Duodenal mucosa (tissue), 2 donors: ENCODE measurements around the gene FAM120C.

Source experiments
- H3K27ac ChIP-seq: one replicate; pipeline ENCODE4 v1.7.0; 2013; ENCODE audit warnings: low read depth, low read length
- H3K27me3 ChIP-seq, 2 donors: one replicate each; pipeline ENCODE4 v1.7.0; 2013; ENCODE audit warnings: low read length in 2 of 2, control low read depth in 1 of 2; ENCODE audit not compliant: insufficient read depth in 2 of 2, control insufficient read depth in 1 of 2
- H3K36me3 ChIP-seq, 2 donors: one replicate each; pipeline ENCODE4 v1.7.0; 2013; ENCODE audit warnings: low read length in 2 of 2, control low read depth in 1 of 2; ENCODE audit not compliant: insufficient read depth in 2 of 2, control insufficient read depth in 1 of 2
- H3K4me1 ChIP-seq, 2 donors: one replicate each; pipeline ENCODE4 v1.7.0; 2013; ENCODE audit warnings: low read length in 2 of 2, control low read depth in 1 of 2; ENCODE audit not compliant: insufficient read depth in 2 of 2, control insufficient read depth in 1 of 2
- H3K4me3 ChIP-seq, 2 donors: one replicate each; pipeline ENCODE4 v1.7.0; 2013; ENCODE audit warnings: low read length in 2 of 2, low read depth in 1 of 2
- H3K9ac ChIP-seq, 2 donors: one replicate each; pipeline ENCODE4 v1.7.0; 2013; ENCODE audit warnings: low read length in 2 of 2, low read depth in 1 of 2
- H3K9me3 ChIP-seq, 2 donors: one replicate each; pipeline ENCODE4 v1.7.0; 2013; ENCODE audit warnings: low read length in 2 of 2, control low read depth in 1 of 2; ENCODE audit not compliant: control insufficient read depth in 1 of 2

The FAM120C gene

DNA sequence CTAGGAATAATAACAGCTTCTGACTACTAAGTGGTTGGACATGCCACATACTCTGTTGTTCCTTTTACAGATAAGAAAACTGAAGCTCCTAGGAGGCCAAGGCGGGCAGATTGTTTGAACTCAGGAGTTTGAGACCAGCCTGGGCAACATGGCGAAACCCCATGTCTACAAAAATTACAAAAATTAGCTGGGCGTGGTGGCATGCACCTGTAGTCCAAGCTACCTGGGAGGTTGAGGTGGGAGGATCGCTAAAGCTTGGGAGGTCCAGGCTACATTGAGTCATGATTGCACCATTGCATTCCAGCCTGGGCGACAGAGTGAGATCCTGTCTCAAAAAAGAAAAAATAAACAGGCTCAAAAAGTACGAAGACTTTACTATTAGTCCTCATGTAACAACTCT lies 108.2 kb downstream of the FAM120C start:
- H3K9ac ChIP-seq: no peak overlapping the region
- no peaks in the 10 kb centered on the region for H3K27me3 ChIP-seq
- H3K4me3 ChIP-seq: no peak overlapping the region
- H3K9me3 ChIP-seq: no peaks in the 10 kb centered on the region
- no peaks in the 10 kb centered on the region for H3K36me3 ChIP-seq
- no peak overlapping the region for H3K27ac ChIP-seq
- H3K4me1 ChIP-seq: no peaks in the 10 kb centered on the region

DNA sequence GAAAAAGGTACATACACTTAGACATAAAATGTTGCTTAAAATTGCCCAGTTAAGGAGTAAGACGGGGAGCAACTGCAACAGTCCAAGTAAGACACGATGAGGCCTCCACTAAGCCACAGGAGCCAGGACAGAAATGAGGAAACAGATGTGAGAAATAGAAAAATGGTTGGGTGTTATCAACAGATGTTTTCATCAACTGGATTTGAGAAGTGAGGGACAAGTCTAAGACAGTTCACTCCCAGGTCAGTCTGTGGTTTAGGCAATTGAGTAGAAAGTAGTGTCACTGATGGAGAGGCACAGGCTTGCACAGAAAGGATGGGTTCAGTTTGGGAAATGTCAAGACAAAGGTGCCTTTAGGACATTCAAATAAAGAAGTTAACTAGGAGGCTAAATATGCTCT lies 115.3 kb downstream of the FAM120C start:
- Histone ChIP-seq H3K9me3 (no peaks in the 10 kb centered on the region), H3K4me1 (no peaks in the 10 kb centered on the region), H3K27me3 (no peaks in the 10 kb centered on the region), H3K9ac (no peak overlapping the region), H3K27ac (no peak overlapping the region), H3K4me3 (no peak overlapping the region), H3K36me3 (no peaks in the 10 kb centered on the region)

DNA sequence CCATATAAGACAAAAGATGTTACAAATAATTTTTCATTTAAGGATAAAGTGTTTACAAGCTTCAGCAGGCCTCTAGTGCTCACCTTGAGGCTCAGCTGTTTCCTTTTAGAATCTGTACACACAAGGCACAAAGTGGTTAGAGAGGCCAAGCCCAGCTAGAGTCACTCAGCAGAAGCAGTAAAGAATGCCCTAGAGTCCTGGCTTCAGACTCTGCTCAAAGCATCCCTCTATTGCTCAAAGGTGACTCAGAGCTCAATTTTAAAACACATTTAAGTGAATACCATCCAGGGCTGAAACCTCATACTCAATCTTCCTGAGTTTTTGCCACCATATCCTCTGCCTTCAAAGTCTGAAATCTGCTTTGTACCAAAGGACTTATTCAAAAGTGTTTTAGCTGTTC lies 116.2 kb downstream of the FAM120C start:
- no peaks in the 10 kb centered on the region for H3K36me3 ChIP-seq
- H3K27me3 ChIP-seq: no peaks in the 10 kb centered on the region
- no peaks in the 10 kb centered on the region for H3K9me3 ChIP-seq
- no peak overlapping the region for H3K27ac ChIP-seq
- H3K4me1 ChIP-seq: no peaks in the 10 kb centered on the region
- H3K9ac ChIP-seq: no peak overlapping the region
- no peak overlapping the region for H3K4me3 ChIP-seq

DNA sequence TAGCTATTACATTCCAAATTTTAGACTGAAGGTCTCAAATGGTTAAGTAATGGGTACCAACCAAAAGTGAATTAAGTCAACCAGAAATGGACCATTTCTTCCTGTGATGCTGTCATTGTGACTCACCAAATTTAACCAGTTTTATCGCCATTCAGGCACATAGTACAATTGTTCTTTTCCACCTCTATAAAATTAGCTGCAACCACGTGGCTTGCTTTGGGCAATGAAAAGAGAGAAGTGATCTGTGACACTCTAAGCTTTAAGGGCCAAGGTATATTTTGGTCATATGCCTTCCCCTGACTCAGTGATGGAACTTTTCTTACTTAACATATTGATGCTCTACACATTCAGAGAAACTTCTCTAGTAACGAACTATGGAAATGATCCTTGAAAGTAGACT lies 118.5 kb downstream of the FAM120C start:
- Histone ChIP-seq H3K36me3 (no peaks in the 10 kb centered on the region), H3K9me3 (no peaks in the 10 kb centered on the region), H3K27ac (no peak overlapping the region), H3K9ac (no peak overlapping the region), H3K27me3 (no peaks in the 10 kb centered on the region), H3K4me3 (no peak overlapping the region), H3K4me1 (no peaks in the 10 kb centered on the region)

DNA sequence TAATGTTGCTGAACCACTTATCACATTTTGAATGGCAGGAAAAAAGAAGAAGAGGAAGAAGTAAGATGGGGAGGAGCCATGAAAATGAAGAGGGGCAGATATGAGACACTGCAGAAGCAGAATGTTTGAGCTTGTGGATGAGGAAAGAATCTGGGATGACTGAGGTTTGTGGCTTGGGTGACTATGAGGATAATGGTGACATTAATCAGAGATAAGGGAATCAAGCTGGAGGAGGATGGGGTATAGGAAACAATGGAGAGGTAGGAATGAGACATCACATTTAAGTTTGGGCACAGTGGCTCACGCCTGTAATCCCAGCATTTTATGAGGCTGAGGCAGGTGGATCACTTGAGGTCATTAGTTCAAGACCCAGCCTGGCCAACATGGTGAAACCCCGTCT lies 119.7 kb downstream of the FAM120C start:
- Histone ChIP-seq H3K27ac (no peak overlapping the region), H3K9ac (no peak overlapping the region), H3K36me3 (no peaks in the 10 kb centered on the region), H3K9me3 (no peaks in the 10 kb centered on the region), H3K4me3 (no peak overlapping the region), H3K27me3 (no peaks in the 10 kb centered on the region), H3K4me1 (no peaks in the 10 kb centered on the region)

DNA sequence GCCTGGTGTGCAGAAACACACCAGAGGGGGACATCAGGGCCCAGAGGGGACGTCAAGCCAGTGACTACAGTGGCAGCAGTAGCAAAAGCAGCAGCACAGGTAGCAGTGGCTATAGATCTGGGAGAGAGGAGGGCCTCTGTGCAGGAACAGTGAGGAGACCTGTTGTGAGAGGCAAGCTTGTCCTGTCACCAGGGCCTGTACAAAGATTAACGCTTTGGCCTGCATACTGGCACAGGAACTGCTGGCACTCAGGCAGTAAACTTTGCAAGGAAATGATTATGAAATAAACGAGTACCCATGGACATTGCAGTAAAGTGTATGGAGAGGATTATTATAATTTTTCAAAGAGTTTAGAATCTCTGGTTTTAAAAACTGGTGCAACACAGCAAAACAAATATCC lies 133.3 kb downstream of the FAM120C start:
- Histone ChIP-seq H3K9ac (no peak overlapping the region), H3K4me3 (no peak overlapping the region), H3K36me3 (no peaks in the 10 kb centered on the region), H3K9me3 (no peaks in the 10 kb centered on the region), H3K27ac (no peak overlapping the region), H3K27me3 (no peaks in the 10 kb centered on the region), H3K4me1 (peaks cover 7 to 8% of the 10 kb centered on the region in 2 donors)

DNA sequence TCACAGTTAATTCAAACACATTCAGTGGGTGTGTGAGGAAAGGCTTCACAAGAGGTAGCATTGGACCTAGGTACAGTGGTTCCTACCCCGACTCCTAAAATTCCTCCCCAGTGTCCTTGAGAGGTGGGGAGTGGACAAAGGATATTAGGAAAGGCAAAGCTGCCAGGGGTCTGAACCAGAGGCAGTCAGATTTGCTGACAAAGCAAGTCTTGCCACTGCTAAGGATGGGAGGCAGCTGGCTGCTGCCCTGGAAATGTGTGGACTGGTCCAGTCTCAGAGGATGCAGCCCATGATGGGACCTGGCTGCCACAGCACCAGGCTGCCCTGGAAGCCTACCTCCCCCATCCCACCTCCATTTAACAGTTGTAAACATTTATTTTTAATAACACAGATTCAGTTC lies 134.6 kb downstream of the FAM120C start:
- no peak overlapping the region for H3K27ac ChIP-seq
- peaks cover 7 to 8% of the 10 kb centered on the region in 2 donors for H3K4me1 ChIP-seq
- no peak overlapping the region for H3K4me3 ChIP-seq
- H3K27me3 ChIP-seq: no peaks in the 10 kb centered on the region
- no peaks in the 10 kb centered on the region for H3K36me3 ChIP-seq
- H3K9me3 ChIP-seq: no peaks in the 10 kb centered on the region
- no peak overlapping the region for H3K9ac ChIP-seq

DNA sequence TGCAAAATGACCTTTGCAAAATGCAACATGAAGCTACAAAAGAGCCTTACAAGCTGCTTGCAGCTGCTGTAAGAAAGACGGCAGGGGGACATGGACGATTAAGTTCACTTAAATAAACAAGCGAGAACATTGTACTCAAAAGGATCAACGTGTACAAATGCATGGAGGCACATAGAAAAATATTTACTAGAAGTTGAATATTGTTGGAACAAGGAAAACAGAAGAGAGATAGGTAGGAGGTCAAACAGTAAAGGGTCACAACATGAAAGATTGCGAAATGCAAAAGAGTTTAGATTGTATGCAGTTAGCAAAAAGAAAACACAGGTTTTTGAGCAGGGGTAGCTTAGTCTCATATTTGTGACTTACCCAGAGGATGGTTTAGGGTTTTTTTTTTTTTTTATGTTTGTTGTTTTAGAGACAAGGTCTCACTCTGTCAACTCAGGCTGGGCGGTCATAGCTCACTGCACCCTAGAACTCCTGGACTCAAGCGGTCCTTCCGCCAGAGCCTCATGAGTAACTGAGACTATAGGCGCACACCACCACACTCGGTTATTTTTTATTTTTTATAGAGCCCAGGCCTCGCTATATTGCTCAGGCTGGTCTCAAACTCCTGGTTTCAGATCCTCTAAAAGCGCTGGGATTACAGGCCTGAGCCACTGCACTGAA lies 137.4 kb downstream of the FAM120C start:
- Histone ChIP-seq H3K4me1 (peaks cover 7 to 10% of the 10 kb centered on the region in 2 donors), H3K27me3 (no peaks in the 10 kb centered on the region), H3K9ac (no peak overlapping the region), H3K4me3 (no peak overlapping the region), H3K27ac (no peak overlapping the region), H3K36me3 (peaks cover 0 to 5% of the 10 kb centered on the region in 2 donors), H3K9me3 (no peaks in the 10 kb centered on the region)

DNA sequence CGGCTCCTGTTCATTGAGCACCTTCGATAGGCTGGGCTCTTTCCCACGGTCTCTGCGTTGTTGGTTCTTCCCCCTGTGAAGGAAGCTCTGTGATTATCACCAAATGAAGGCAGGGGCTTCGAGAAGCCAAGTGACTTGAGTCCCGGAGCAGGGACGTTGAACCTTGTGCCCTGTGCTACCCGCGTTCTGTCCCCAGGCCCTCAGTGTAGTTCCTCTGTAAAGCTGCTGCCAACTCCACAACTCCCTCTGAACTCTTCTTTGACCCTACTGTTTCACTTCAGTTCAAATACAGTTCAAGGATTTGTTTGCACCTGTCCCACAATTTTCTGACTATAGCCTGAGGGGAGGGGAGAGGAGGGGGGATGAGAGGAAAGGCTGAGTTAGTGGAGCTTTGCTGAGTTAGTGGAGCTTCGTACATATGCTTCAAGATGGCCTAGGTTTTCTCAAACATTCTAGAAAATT lies 138.1 kb downstream of the FAM120C start:
- Histone ChIP-seq H3K9me3 (no peaks in the 10 kb centered on the region), H3K27ac (peak overlapping the region; percentile 88), H3K9ac (peak overlapping the region; percentile 66 to 73), H3K4me1 (peaks cover 7 to 10% of the 10 kb centered on the region in 2 donors), H3K4me3 (peak overlapping the region; percentile 69 to 73), H3K36me3 (peaks cover 0 to 5% of the 10 kb centered on the region in 2 donors), H3K27me3 (no peaks in the 10 kb centered on the region)

DNA sequence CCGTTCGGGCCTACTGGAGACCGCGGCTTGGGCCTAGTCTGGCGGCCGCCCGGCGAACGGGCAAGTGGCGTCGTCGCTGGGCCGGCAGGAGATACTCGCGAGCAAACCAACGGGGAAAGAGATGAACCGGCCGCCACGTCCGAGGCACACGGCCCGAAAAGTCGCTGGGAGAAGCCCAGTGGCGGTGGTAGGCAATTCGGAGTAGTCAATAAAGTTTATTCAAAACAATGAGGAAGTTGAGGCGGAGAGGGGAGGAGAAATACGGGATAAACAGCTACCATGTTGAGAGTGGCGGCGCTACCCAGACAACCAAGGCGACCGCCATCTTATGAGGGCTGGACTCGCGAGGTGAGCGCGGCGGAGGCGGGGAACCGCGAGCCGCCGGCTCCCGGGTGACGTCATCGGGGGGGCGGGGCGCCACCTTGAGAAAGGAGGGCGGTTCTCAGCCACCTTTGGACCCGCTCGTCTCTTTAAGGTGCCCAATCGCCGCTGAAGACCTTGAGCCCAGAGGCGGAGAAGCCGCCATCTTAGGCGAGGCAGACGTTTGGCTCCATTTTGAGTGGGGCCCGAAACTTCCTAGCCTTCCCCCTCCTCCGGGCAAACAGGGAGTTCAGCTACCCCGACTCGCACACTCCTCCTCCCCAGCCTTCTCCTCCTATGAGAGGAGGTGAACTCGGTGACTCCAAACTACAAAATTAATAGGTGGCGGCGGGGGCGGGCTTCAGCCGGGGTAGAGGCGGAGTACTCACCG lies 138.8 kb downstream of the FAM120C start, which contains the start of gene PHF8:
PHF8 (minus strand) TSS at position 348 of the 751 bp plus-strand sequence. CDS start 1,745 bp downstream, outside the sequence.
- Histone ChIP-seq H3K9me3 (no peaks in the 10 kb centered on the region), H3K36me3 (peaks cover 0 to 5% of the 10 kb centered on the region in 2 donors), H3K27me3 (no peaks in the 10 kb centered on the region), H3K4me1 (peaks cover 7 to 10% of the 10 kb centered on the region in 2 donors), H3K9ac (peak within 1 kb of the TSS; percentile 77 to 83), H3K27ac (peak within 1 kb of the TSS; percentile 92), H3K4me3 (peak within 1 kb of the TSS; percentile 73 to 83)
